CD1c-positive myeloid dendritic cell (primary cell): Measurements from ENCODE around the gene ZNF438.

ENCODE experiments used
- DNase-seq: peaks from one replicate; pipeline ENCODE4 v3.0.0-alpha.2; 2016; ENCODE audit errors: extremely low spot score

Gene ZNF438

DNA sequence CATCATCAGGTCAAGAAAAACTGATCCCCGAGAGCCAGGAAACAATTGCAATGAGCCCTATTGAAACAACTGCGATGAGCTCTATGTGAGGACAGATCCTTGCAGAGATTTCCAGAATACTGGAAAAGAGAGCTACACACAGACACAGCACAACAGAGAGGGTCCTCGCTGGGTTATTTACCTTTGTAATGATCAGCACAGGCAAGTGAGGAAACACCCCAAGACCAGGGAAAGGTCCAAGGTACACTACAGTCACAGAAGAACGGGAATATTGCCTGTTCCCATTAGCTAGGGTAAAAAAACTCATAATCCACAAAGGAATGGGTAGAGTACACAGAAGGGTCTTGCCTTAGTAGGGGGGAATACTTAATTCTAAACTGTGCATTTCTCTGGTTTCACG is 152.7 kb downstream of the ZNF438 start:
- no peak for DNase-seq

DNA sequence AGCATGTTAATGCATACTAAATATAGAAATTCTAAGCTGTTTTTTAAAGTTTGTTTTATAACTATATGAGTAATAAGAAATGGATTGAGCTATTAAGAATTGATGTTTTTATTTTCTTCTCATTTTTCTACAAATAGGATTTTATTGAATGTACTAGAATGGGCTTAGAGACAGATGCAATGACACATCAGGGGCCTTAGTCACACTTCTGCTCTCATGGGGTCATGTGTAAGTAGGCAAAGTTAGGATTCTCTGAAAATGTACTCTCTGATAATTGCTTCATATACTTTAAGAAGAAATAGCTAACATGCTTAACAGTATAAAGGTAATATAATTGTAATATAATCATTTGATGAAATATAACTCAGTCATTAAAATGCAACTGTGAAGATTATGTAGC is 154.6 kb downstream of the ZNF438 start:
- no peak for DNase-seq

DNA sequence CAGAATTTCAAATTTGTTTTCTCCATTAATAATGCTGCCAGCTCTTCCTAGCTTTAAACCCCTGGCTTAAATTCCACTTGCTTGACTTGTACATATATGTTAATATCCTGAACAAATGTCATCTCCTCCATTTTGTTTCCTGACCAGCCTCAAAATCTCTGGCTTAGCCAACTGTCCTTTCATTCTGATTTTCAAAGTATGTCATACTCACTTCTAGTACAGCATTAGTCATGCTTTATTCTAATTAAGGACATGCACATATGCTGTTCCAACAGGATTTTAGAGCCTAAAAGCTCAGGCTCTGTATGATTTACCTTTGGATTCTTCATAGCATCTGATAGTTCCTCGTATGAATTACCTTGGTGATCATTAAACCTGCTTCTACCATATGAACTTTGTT is 158.3 kb downstream of the ZNF438 start:
- no peak for DNase-seq

DNA sequence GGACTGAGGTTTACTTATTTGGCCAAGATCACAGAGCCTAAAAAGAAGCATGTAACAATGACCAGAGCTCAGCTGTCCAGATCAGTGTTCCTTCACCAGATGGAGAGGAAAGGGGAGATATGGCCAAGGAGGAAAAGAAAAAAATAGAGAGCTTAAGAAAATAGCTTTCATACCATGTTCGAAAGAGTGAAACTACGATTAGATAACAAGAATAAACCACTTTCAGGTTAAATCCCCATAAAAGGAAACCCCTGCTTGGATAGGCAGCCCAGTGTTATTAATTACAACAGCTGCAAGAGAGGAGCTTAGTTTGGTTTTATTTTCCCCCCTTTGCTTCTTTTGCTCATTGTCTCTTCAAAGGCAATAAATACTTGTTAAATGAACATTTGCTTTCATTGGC is 160.8 kb downstream of the ZNF438 start:
- no peak for DNase-seq

DNA sequence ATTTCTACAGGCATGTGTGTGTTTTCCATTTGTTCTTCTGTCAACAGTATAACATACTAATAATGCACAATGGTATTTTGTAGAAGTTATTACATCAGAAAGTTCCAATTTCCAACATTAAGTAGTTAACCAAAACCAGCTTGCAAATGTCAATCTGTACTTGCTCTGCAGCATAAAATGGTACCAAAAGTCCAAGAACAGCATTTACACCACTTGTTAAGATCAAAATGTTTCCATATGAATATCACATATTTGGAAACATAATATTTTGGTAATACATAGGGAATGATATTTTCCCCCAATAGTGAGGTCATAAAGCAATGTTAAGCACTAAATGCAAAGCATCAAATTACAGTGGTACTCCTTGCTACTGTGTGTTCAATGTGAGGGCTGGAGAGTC is 162.1 kb downstream of the ZNF438 start:
- no peak for DNase-seq

DNA sequence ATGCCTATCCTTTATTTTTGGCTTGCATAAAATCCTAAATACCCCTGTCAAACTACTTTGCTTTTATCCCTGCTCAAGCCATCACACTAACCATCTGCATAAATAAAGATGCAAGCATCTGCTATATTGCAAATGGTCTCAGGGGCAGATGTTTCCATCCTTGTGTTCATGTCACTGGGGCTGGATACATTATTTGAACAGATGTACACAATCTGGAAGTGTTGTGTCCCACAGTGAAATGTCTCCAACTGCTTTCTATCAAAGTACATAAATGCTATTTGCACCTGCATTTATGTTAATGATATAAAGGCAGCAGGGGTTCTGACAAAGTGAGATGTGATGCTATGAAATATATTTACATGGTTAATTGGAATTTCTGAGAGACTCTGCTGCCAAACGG is 163.1 kb downstream of the ZNF438 start:
- DNase-seq, result no peak

DNA sequence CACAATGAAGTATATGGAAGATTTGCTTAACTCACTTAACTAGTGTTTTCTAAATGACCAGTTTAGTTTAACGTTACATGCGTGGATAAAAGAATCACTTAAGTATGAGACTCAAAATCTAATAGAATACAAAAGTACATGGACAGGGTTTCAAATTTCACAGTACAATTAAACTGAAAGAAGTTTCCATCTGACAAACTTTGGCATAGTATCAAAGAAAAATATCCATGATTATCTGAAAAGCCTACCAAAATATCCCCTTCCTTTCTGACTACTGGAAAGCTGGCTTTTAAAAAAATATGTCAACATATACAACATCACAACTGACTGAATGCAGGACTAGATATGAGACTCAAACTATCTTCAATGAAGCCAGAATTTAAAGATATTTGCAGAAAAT is 164.8 kb downstream of the ZNF438 start:
- DNase-seq, result no peak

DNA sequence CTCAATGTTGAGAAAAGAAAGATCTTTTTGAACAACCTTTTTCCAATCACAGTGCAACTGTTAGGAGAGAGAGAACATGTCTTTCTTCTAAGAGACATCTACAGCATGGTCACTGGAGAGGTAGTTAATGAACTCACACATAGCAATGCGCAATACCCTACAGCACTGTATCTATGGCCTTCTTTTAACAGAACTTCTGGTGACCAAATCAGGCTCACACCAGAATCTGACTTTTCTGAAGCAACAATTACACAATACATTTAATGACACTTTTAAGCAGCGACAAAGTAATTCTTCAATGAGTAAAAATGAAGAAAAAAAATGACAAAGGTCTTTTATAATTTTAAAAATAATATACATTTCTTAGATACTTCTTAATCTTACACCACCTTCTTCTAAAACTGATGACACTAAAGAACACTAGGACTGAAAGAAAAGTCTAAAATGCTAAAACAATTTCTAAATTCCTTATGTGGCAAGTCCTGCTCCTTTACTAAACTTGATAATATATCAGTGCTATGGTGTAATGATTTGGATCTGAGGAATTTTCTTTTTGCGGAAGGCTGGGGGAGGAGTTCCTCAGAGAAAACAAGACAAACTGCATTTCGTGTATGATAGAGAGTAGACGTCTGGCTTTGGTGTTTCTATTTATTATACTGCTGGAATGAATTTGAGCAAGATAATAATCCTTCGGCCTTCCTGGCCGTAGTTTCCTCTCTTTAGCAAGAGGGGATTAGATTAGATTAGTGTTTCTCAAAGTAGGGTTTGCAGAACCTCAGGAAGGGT is 166.3 kb downstream of the ZNF438 start:
- no peak for DNase-seq

DNA sequence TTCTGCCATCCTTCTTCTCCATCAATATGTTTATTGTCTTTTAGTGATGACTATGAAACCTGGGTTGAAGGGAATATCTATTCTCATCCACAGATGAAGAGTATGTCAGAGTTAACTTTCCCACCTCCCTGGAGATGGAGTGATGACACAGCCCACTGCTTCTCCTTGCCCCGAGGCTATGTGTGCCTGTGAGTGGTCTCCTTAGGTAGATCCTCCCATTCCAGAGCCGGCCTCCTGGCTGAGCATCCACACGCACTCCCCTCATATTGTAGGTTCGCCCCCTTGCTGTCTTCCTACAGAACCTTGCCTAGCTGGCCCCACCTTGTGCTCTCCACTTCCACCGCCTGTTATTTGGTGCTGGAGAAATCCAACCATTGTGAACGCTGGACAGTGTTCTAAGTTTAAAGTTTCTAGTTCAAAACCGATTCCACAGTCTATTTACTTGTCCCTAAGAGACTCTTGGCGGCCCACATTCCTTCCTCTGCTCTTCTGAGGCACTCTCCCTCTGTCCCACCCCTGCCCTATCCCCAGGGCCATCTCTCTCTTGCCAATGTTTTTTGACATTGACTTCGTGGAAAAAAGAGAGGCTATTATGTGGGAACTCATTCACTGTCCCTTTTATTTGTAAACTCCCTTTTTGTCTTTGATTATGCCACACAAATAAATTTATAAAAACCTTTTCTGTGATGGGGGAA is 168.0 kb downstream of the ZNF438 start:
- DNase-seq, result no peak

DNA sequence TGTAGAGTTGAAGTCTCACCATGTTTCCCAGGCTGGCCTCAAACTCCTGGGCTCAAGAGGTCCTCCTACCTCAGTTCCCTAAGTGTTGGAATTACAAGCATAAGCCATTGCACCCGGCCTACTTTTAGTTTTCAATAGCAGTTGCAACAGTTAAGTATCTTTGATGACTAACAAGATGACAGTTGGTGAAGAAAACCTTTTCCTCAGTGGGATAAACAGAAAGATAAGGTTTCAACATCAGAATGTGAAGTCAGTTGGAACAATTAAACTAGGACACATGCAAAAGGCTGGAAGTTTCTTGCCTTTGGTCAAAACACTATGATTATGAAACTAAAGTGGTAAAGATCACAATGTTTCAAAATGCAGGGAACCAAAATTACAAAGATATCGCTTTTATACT is 169.2 kb downstream of the ZNF438 start:
- DNase-seq, result no peak

DNA sequence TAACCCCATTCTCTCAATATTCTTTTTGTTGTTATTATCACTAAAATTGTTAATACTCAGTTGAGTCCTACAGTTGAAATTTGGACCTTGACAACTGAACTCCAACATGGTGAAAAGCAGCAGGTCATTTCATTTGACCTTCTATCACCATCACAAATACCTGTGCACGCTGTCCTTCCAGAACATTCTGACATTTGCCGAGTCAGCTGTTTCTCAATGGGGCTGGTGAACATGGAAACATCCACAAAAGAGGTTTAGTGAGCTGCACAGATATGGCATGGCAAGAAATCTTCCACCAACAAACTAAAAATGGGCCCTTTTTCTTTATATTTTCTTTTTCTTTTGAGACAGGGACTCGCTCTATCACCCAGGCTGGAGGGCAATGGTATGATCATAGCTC is 169.7 kb downstream of the ZNF438 start:
- no peak for DNase-seq

DNA sequence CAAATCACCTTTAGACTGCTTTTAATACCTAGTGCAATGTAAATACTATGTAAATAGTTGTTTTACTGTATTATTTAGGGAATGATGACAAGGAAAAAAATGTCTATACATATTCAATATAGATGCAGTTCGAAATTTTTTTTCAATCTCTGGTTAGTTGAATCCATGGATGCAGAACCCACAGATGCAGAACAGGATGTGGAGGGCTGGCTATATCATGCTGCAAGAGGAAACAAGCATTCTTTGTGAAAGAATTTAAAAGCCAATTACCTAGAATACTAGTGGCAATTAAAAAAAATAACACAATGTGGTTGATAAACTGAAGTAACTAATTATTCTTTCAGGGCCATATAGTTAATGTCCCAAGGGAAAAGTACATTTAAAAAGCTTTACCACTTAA is 170.4 kb downstream of the ZNF438 start:
- DNase-seq, result no peak

DNA sequence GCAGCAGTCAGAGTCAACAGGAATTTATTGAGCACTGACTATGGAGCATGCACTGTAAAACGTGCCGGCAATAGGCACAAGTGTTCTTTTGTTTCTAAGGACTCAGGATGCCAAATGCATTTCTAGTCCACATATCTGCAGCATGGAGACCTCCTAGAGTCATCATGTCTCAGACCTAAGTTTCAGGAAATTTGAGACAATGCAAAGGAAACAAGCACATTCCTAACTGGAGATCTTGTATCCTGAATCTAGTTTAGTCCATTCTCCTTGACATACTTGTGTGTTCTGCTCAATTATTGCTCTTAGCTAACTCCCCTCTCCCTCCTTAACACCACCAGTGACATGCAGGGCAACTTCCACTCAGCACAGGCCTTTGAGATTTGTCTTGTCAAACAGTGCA is 173.2 kb downstream of the ZNF438 start:
- no peak for DNase-seq

DNA sequence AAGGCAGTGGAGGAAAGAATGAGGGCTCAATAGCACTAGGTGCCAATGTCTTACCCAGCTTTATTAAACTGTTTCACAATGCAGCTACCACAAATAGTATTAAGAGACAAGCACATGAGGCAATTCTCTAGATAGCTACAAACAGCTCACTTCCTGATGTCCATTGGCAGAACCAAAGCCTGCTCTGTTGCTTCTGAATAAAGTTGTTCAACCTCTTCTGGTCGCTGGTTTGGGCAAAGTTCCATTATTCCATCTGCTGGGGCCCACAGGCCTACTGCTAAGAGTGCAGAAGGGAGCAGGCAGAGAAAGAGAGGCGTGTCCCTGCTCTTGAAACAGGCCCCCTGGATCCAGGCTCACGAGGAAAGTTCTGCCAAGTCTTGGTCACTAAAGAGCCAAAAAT is 173.9 kb downstream of the ZNF438 start:
- DNase-seq, result peak; percentile 12

DNA sequence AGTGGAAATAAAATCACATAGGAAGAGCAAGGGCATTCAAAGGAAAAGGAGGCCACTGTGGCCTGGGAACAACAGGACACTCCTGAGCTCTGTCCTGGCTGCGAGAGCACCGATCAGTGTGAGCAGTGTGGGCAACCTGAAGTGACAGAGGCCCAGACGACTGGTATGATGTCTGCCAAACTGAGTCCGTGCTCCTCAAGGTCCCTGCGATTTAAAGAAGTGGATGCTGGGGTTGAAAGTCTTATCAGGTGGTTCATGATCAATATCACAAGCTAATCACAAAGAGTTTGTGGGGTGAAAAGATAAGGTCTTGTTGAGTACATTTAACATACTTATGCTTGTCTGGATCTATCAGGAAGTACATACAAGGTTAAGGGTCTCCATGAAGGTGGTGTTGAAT is 176.5 kb downstream of the ZNF438 start:
- no peak for DNase-seq

DNA sequence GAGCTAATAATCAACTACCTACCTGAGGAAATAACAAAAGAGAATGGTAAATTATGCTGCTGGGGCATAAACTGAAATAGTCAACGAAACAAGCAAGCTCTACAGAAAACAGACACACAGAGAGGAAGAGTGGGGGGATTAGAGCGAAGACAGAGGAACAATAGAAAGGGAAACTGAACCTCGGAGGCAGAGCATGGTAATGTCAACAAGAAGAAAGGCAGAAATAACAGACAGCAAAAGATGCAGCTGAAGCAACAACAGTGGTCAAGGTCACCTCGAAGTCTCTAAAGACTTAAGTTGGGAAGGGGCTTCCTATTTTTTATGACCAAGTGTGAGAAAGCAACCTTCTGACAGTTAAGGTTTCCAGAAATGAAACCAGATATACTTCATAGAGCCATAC is 177.0 kb downstream of the ZNF438 start:
- no peak for DNase-seq

DNA sequence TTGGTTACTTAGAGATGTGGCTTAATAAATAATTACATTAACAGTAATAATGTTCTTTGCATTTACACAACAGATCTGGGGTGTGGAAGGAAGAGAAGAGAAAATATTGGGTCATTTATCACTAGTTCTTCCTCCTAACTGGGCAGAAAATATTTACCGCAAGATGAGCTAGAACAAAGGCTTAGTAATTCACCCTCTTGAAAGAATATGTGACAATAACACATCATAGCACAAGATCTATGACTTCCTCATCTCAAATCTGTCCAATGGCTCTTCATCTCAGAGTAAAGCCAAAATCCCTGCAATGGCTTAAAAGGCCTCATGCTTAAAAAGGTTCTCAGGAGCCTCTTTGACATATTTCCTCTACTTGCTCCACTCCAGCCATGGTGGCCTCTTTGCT is 178.6 kb downstream of the ZNF438 start:
- no peak for DNase-seq

DNA sequence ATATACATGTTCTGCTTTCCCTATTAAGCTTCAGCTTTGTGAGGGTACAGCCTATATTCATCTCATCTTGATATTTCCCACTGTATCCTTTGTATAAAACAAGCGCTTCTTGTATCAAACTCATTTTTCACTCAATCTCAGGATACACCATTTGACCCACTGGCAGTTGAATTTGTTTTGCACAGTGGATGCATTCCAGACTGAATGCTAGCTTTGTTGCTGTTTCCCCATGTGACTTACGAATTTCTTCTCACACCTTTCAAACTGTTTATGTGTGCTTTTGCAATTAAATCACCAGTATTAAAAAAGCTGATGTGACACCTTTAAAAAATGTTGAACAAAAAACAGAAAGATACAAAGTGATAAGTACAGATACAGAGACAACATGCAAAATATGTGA is 180.9 kb downstream of the ZNF438 start:
- no peak for DNase-seq

DNA sequence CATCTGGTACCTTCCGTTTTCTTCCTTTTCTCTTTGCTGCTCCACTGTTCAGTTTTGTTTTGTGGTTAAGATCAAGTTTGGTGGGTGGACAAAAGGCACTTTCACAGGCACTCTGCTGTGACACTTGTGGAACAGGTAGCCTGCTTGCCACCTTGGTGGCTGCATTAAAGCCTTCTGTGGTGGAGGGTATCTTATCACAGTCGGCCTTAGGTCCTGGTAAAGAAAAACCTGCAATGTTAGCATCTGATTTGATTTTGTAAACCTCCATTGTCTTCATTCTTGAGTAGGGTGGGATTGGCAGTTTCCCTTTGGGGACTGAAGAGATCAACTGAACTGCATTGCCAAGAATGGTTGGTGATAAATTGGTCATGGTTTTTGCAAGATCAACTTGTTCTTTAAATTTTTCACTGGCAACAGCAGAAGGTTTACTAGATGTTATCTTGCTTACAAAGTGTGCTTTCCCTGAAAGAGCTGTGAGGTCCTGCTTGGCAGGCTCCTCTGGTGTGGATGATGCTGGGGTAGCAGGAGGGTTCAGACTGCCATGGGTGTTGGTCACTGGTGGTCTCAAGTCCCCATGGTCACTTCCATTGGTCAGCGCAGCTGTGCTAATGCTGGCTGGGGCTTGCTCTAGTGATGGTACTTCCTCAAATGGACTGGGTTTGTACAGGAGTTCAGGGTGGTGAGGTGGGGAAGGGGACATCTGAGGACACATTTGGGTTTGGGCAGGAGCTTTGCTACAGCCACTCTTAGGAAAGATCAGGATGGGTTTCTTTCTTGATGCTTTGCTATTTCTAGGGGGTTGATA is 182.2 kb downstream of the ZNF438 start:
- no peak for DNase-seq

DNA sequence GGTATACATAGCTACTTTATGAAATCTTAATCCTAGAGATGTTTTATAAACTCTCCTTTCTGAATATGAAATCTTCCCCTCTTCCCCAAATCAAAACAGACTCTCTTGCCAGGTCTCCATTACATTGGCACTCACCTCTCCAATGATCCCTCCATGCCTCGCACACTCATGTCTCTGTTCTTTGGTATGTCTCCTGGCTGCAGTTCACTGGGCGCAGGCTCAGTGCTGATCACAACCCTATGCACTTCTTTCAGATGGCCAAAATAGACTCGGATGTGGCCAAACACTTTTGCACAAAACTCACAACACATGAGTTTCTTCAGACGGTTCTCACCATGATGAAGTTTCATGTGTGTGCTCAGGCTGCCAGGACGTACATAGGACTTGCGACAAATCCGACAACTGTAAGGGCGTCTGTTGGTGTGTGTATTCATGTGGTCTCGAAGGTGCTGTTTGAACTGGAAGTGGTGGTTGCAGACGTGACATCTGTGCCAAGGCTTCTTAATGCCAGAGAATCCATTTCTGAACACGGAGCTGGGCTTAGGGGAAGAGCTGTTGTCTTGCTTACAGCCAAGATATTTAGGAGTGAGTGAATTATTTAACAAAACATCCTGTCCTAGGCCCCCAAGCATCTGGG is 183.2 kb downstream of the ZNF438 start:
- no peak for DNase-seq

DNA sequence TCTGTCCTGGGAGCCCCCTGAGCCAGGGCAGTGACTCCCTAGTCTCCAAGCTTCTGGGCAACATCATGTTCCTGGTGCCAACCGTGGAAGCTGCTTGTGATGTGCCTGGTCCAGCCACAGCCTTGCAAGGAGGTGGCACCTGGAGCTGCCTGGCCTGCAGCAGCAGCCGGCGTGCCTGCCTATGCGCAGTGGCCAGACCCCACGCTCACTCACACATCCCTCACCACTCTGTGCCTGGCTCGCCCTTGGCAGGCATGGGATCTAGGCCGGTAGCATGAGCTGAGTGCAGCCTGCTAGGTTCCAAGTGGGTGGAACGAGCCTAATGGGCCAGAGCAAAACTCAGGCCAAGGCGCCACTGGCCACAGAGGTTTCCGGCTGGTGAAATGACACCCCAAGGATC is 184.0 kb downstream of the ZNF438 start:
- DNase-seq, result no peak

DNA sequence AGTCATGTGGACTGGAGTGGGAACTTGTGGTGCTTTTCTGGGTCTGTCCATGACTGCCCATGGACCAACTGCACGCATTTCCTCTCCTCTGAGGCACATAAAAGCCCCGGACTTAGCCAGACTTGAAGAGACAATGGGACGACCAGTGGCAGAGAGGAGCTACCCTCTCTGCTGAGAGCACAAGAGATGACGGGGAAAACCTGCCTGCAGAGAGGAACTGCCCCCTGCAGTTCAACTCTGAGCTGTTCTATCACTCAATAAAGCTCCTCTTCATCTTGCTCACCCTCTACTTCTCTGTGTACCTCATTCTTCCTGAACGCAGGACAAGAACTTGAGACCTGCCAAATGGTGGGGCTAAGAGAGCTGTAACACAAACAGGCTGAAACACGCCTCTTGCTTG is 184.5 kb downstream of the ZNF438 start:
- no peak for DNase-seq
